Coronary artery (tissue), 2 donors: ENCODE data around the gene STXBP5.

Experiments used
- DNase-seq: peaks from one replicate; pipeline ENCODE4 v3.0.0-alpha.2; 2017; ENCODE audit warnings: low spot score
- H3K27ac ChIP-seq, 2 donors: fragments of 200-600 bp; sonication (generic); one replicate each; pipeline ENCODE4 v1.5.1; 2016 to 2019
- H3K4me3 ChIP-seq: fragments of 200-600 bp; sonication (generic); 2 replicates; pipeline ENCODE4 v1.5.1; 2016; ENCODE audit warnings: mild to moderate bottlenecking, moderate library complexity
- CTCF ChIP-seq: fragments of 200-600 bp; sonication (generic); IDR thresholded peaks from one replicate; pipeline ENCODE4 v1.5.1; 2019; ENCODE audit warnings: antibody characterized with exemption

The STXBP5 gene

DNA sequence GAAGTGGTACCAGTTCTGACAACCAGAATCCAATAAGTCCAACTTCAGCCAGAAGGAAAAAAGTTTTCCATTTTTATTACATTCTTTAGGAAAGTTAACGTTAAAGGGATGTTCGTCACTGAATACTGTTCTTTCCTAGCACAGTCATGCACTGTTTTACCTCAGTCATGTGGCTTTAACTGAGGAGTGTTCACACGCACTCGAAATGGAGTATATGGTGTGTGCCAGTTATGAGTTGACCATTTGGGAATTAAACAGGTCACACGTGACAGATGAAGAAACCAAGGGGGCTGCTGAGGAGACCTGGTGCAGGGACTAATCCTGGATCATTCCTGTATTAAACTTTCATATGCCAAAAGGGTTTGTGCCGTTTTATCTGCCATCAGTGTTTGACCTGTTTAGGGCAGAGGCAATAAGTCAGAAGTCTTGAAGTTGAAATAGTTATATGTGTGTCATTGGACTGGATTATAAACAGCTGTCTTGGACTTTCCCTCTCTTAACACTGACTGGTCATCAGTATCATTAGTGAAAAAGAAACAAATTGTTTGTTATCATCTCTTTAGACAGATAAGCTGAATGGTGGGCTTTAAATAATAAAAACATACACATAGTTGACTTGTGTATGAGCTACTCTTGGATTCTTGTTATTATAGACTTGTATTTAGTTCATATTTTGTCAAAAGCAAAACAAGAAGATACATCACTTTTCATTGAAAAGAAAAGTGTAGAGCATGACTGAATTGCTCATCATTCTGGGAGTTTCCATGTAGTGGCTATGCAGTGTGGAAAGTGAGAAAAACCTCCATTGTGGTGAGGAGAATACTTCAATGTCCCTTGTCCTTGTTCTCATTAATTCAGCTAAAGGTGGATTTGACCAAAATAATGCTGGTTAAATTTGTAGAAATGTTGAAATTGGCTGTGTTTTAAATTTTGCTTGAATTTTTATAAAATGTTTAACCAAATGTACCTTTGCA lies 180.8 kb downstream of the STXBP5 start:
- Histone ChIP-seq H3K27ac (no peak overlapping the region), H3K4me3 (no peak overlapping the region)
- no peak for TF ChIP-seq CTCF
- no peak for DNase-seq

DNA sequence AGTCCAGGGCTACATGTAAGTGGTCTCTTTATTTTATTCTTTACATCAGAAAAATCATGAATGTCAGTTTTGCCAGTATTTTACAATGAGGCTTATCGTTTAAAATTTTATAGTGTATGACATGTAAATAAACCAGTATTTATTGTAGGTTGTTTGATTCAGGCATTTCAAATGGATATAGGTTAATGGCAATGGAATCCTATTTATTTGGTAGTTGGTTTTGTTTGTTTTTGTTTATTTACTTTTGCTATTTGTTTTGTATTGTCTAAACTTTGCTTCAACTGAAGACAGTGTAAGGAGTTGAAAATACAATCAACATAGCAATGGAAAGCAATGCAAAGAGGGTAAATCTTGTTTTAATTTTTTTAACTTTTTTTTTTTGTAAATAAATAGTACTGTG lies 185.2 kb downstream of the STXBP5 start:
- no peak overlapping the region for H3K27ac ChIP-seq
- no peak for DNase-seq
- H3K4me3 ChIP-seq: no peak overlapping the region
- no peak for TF ChIP-seq CTCF

DNA sequence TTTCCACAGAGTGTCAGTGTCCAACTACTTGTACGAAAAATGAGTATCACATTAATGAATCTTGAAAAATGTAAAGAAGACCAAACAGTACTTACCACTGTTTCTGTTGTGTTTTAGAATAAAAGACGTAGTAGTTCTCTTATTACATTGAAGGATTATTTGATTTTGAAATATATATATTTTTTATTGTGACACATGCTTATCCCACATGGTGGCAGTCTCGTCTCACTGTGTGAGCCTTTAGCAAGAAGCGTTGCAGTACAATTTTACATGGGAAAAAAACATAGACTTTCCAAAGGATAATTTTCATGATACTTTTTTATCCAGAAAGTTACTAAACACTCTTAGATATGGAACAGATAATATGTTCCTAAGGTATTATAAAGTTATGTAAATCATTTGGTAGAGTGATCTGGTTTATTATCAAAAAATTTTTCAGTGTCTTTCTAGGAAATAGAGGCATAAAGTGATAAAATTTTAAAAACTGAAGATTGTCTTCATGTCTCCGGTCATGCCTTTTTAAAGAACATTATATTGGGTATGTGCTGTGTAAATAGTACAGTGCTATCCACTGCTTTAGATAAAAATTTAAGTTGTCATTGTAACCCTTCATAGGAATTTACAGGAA lies 186.8 kb downstream of the STXBP5 start:
- no peak for TF ChIP-seq CTCF
- no peak for DNase-seq
- H3K4me3 ChIP-seq: no peak overlapping the region
- H3K27ac ChIP-seq: no peak overlapping the region

DNA sequence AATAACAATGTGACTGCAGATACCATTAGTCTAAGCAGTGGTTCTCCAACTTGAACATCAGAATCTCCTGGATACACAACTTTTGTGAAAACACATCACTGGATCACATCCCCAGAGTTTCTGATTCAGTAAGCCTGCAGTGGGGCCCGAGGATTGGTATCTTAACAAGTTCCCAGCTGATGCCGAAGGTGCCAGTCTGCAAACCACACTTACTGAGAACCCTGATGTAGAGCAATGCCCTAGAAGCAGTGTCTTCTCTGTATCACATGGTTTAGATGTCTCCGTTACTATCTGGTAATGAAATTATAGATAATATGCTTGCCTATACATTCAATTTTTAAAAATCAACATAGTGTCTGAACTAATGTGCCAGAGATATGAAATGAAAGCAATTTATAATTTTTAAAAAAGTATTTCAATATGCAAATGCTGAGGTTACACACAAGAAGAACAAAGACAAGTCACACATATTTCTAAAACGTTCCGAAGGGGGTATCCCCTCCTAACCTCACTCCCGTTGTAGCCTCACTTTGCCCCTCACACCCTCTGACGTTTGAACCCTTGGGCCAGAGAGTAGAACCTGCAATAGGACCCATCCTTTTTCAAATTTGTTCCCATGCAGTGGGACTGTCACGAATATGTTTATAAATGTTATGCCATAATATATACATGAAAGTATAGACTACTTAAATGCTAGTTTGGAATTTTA lies 188.9 kb downstream of the STXBP5 start:
- no peak for TF ChIP-seq CTCF
- H3K27ac ChIP-seq: no peak overlapping the region
- no peak overlapping the region for H3K4me3 ChIP-seq
- no peak for DNase-seq

GRCh38 chr6:147395158-147395557 lies 190.9 kb downstream of the STXBP5 start:
- no peak overlapping the region for H3K4me3 ChIP-seq
- no peak for DNase-seq
- no peak overlapping the region for H3K27ac ChIP-seq
- no peak for TF ChIP-seq CTCF

DNA sequence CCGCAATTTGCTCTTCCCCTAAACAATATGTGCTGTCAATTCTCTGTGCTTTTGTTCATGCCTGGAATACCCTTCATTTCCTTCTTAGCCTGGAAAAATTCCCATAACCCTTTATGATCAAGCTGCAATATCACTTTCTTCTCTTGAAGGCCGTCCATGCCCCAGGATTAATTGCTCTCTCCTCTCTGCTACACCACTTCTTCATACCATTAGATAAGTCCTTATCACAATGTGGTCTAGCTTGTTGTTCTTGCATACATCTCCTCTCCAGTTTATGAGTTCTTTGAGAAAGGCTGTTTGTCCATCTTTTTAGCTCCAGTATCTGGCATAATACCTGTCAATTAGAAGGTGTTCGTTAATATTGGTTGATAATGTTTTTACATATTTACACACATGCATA lies 193.1 kb downstream of the STXBP5 start:
- TF ChIP-seq CTCF: no peak
- Histone ChIP-seq H3K4me3 (no peak overlapping the region), H3K27ac (no peak overlapping the region)
- DNase-seq: no peak
